Measurements from ENCODE around the gene MTCP1. TPM values are rescaled to one million over a fixed set of nuclear protein-coding genes. Genes with fewer than 3 reads are reported as not detected.
A peak's percentile ranks its signal among the peaks of the same experiment; 100 is the strongest.

Gene MTCP1
- total and polyA plus RNA-seq, 9 of the 15 experiments (the other 6 are each of a cell fraction or from before 2014, with no cell fraction given), result 12.7 to 28.0 (median 22.9) TPM

- WGBS (ENCODE audit: insufficient coverage, low coverage, missing lambda C conversion rate), result 63% methylated on average over 14 of the region's 26 CpGs
- FAIRE-seq (peak; percentile 64), ATAC-seq (peak; percentile 58), DNase-seq (ENCODE audit: extremely low read depth in 1 of 4, low spot score in 3 of 4) (peak in 2 of 4 experiments; percentile 17 to 49)
- BruUV-seq (replicated peaks), result no TSS peak
- CTCF ChIA-PET (ENCODE audit: low intra/inter-chr PET ratio), result no interaction called here
- H4K20me1 ChIP-seq (replicated peaks; ENCODE audit: control insufficient read depth, insufficient read depth, low read length), result no peaks in the 10 kb centered on the region
- H3K4me2 ChIP-seq (ENCODE audit: insufficient read depth, low read length), result peak overlapping the region; percentile 21; the same call in 1 of the 2 replicates
- intact Hi-C loops (cut with micrococcal nuclease) (loop anchor here (2.0 kb wide), 1 partner anchor 106 kb away; no protein-coding TSS in a partner anchor), in situ Hi-C loops (cut with MboI) (no loop called here)
- H3K4me3 ChIP-seq, result no peak overlapping the region
- no peak overlapping the region for H2AFZ ChIP-seq (ENCODE audit: low read depth, low read length)
- POLR2A ChIA-PET, result interaction anchor here (1.0 kb wide), 1 partner anchor 11 kb away, joined by 3 read pairs; no protein-coding TSS in a partner anchor
- H3K79me2 ChIP-seq (ENCODE audit: control insufficient read depth, insufficient read depth, low read length), result no peaks in the 10 kb centered on the region
- peaks cover 10% of the 10 kb centered on the region for H3K9me1 ChIP-seq (ENCODE audit: control insufficient read depth, insufficient read depth, low read length)
- no peaks in the 10 kb centered on the region for H3K27me3 ChIP-seq (ENCODE audit: control insufficient read depth in 2 of 2, insufficient read depth in 2 of 2, low read length in 2 of 2)
- H3K27ac ChIP-seq (ENCODE audit: extremely low read depth, low read depth, low read length), result no peak overlapping the region
- H3K36me3 ChIP-seq (ENCODE audit: control insufficient read depth, insufficient read depth, low read length), result peaks cover 48% of the 10 kb centered on the region; the same call in 2 of the 3 replicates
- peak overlapping the region in 1 of 2 experiments; percentile 81; a peak in 2 of 4 replicates for H3K9ac ChIP-seq (ENCODE audit: insufficient read depth in 1 of 2, low read depth in 2 of 2, low read length in 2 of 2)
- H3K4me1 ChIP-seq (replicated peaks in 1 of 2; ENCODE audit: control insufficient read depth in 2 of 2, insufficient read depth in 2 of 2, low read length in 2 of 2), result peaks cover 13% of the 10 kb centered on the region in 2 experiments
- H3K9me3 ChIP-seq (replicated peaks; ENCODE audit: control insufficient read depth, insufficient read depth, low read depth, low read length), result no peaks in the 10 kb centered on the region
- TF ChIP-seq ATF3 (IDR thresholded peaks at IDR 0.05) (no peak), ATF3 (CRISPR knock-in tag; conservative IDR thresholded peaks at IDR 0.05) (no peak), CBFA2T2 (conservative IDR thresholded peaks at IDR 0.05) (peak; percentile 55), ZNF3 (CRISPR knock-in tag; IDR thresholded peaks at IDR 0.05) (no peak), STAT5A (IDR thresholded peaks at IDR 0.05; ENCODE audit: borderline replicate concordance, low read length) (no peak), SOX6 (IDR thresholded peaks at IDR 0.05) (0 out of 2 replicates have a peak, but pooled peaks have one; percentile 57), HMBOX1 (IDR thresholded peaks at IDR 0.05) (peak; percentile 43; the same call in 1 of the 2 replicates), DPF2 (IDR thresholded peaks at IDR 0.05) (peak; percentile 55), ZNF778 (CRISPR knock-in tag; IDR thresholded peaks at IDR 0.05) (no peak), CEBPB (tag; IDR thresholded peaks at IDR 0.05) (peak; percentile 77), ARID1B (IDR thresholded peaks at IDR 0.05) (peak; percentile 71), YBX1 (IDR thresholded peaks at IDR 0.05) (no peak), ZNF253 (CRISPR knock-in tag; conservative IDR thresholded peaks at IDR 0.05) (no peak), PKNOX1 (IDR thresholded peaks at IDR 0.05) (0 out of 2 replicates have a peak, but pooled peaks have one; percentile 19), EP300 (IDR thresholded peaks at IDR 0.05; ENCODE audit: low read length) (0 out of 2 replicates have a peak, but pooled peaks have one; percentile 23), TCF3 (CRISPR knock-in tag; IDR thresholded peaks at IDR 0.05) (peak; percentile 63), EGR1 (conservative IDR thresholded peaks at IDR 0.05) (no peak), ZNF124 (CRISPR knock-in tag; IDR thresholded peaks at IDR 0.05) (no peak), RCOR1 (IDR thresholded peaks at IDR 0.05; ENCODE audit: borderline replicate concordance in 1 of 2, low read depth in 2 of 2, low read length in 2 of 2) (0 out of 4 replicates have a peak, but pooled peaks of 1 of the 2 experiments have one; percentile 32), CBFA2T3 (IDR thresholded peaks at IDR 0.05) (peak; percentile 72), SMARCA4 (IDR thresholded peaks at IDR 0.05) (peak; percentile 53; the same call in 1 of the 2 replicates), CBX1 (IDR thresholded peaks at IDR 0.05; ENCODE audit: low read depth) (no peak), SMARCE1 (IDR thresholded peaks at IDR 0.05) (peak; percentile 31; the same call in 1 of the 2 replicates)
These were observed 16.2 kb upstream of the MTCP1 start for GRCh38 chrX:155086961-155087735.
